ENCODE data around the gene MS4A1.
"Not testable (repeated sequence)": the region's sequence is repeated elsewhere in the genome, so short reads cannot be mapped to it uniquely, and the experiment has no call there.

MS4A1 gene

GRCh38 chr11:60500276-60500910 is 44.7 kb downstream of the MS4A1 start:
- H3K4me3 ChIP-seq (ENCODE audit: low read length): no peak overlapping the region
- no peaks in the 10 kb centered on the region for H3K9me3 ChIP-seq (ENCODE audit: control insufficient read depth, insufficient read depth, low read length)
- no peak for DNase-seq (ENCODE audit: low read depth, low spot score)
- H3K27me3 ChIP-seq (ENCODE audit: control insufficient read depth, insufficient read depth, low read length): no peaks in the 10 kb centered on the region
- no peaks in the 10 kb centered on the region for H3K36me3 ChIP-seq (ENCODE audit: control insufficient read depth, insufficient read depth, low read length)
- no CpG with 5 or more reads among the region's 3 CpGs for WGBS (ENCODE audit: insufficient coverage, insufficient read length)
- H3K27ac ChIP-seq (ENCODE audit: low read length): no peak overlapping the region
- H3K4me1 ChIP-seq (ENCODE audit: control insufficient read depth, insufficient read depth, low read length): peaks cover 7% of the 10 kb centered on the region; the same call in 1 of the 2 replicates

GRCh38 chr11:60502221-60502775 is 46.7 kb downstream of the MS4A1 start:
- Histone ChIP-seq H3K27me3 (ENCODE audit: control insufficient read depth, insufficient read depth, low read length) (no peaks in the 10 kb centered on the region), H3K4me3 (ENCODE audit: low read length) (no peak overlapping the region), H3K36me3 (ENCODE audit: control insufficient read depth, insufficient read depth, low read length) (no peaks in the 10 kb centered on the region), H3K9me3 (ENCODE audit: control insufficient read depth, insufficient read depth, low read length) (no peaks in the 10 kb centered on the region), H3K4me1 (ENCODE audit: control insufficient read depth, insufficient read depth, low read length) (peaks cover 7% of the 10 kb centered on the region; the same call in 1 of the 2 replicates), H3K27ac (ENCODE audit: low read length) (no peak overlapping the region)
- no peak for DNase-seq (ENCODE audit: low read depth, low spot score)
- no CpG with 5 or more reads among the region's 3 CpGs for WGBS (ENCODE audit: insufficient coverage, insufficient read length)

DNA sequence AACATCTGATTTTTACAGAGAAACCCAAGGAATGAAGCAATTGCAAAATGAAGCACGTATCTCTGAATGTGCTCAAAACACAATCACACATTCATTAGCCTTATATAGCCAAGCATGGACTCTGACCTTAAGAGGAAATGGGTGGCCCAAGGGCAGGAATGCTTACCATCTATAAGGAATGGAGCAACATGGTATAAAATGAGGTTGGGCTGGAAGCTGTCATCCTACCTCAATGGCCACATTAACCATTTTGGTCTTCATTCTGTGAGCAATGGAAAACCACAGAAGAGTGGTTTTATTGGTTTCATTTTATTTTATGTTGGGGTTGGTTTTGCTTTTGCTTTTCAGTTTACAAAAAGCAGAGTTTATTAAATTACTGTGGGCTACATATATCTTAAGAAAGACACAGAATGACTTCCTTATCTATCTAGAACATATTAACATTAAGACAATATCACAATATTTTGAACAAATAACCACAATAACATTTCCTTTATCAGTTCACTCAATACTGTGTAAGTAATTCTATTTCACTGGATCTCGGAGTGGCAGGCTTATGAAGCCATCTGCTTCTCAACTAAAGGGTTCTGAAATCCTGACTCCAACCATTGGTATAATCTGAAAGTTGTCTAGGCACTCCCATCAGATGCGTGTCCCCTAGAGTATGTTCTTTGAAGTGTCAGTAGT is 48.7 kb downstream of the MS4A1 start:
- DNase-seq (ENCODE audit: low read depth, low spot score): no peak
- WGBS (ENCODE audit: insufficient coverage, insufficient read length): no CpG with 5 or more reads among the region's 3 CpGs
- Histone ChIP-seq H3K9me3 (ENCODE audit: control insufficient read depth, insufficient read depth, low read length) (no peaks in the 10 kb centered on the region), H3K4me3 (ENCODE audit: low read length) (no peak overlapping the region), H3K27me3 (ENCODE audit: control insufficient read depth, insufficient read depth, low read length) (no peaks in the 10 kb centered on the region), H3K36me3 (ENCODE audit: control insufficient read depth, insufficient read depth, low read length) (no peaks in the 10 kb centered on the region), H3K27ac (ENCODE audit: low read length) (no peak overlapping the region), H3K4me1 (ENCODE audit: control insufficient read depth, insufficient read depth, low read length) (peaks cover 2% of the 10 kb centered on the region; the same call in 1 of the 2 replicates)

GRCh38 chr11:60509609-60510008 is 54.0 kb downstream of the MS4A1 start:
- not testable (repeated sequence) for H3K36me3 ChIP-seq (ENCODE audit: control insufficient read depth, insufficient read depth, low read length); H3K27me3 ChIP-seq (ENCODE audit: control insufficient read depth, insufficient read depth, low read length); H3K27ac ChIP-seq (ENCODE audit: low read length); H3K4me3 ChIP-seq (ENCODE audit: low read length); H3K9me3 ChIP-seq (ENCODE audit: control insufficient read depth, insufficient read depth, low read length); DNase-seq (ENCODE audit: low read depth, low spot score); H3K4me1 ChIP-seq (ENCODE audit: control insufficient read depth, insufficient read depth, low read length)
- WGBS (ENCODE audit: insufficient coverage, insufficient read length): no CpG with 5 or more reads among the region's 15 CpGs

- not testable (repeated sequence) for DNase-seq (ENCODE audit: low read depth, low spot score); H3K4me3 ChIP-seq (ENCODE audit: low read length); H3K9me3 ChIP-seq (ENCODE audit: control insufficient read depth, insufficient read depth, low read length); H3K4me1 ChIP-seq (ENCODE audit: control insufficient read depth, insufficient read depth, low read length); H3K27ac ChIP-seq (ENCODE audit: low read length); H3K27me3 ChIP-seq (ENCODE audit: control insufficient read depth, insufficient read depth, low read length); H3K36me3 ChIP-seq (ENCODE audit: control insufficient read depth, insufficient read depth, low read length)
- no CpG with 5 or more reads among the region's 28 CpGs for WGBS (ENCODE audit: insufficient coverage, insufficient read length)
These were observed 54.6 kb downstream of the MS4A1 start for GRCh38 chr11:60510209-60510608.

- no peaks in the 10 kb centered on the region for H3K9me3 ChIP-seq (ENCODE audit: control insufficient read depth, insufficient read depth, low read length)
- no peaks in the 10 kb centered on the region for H3K36me3 ChIP-seq (ENCODE audit: control insufficient read depth, insufficient read depth, low read length)
These were observed 55.7 kb downstream of the MS4A1 start for GRCh38 chr11:60511393-60511792.

GRCh38 chr11:60512651-60513225 is 57.1 kb downstream of the MS4A1 start:
- Histone ChIP-seq H3K4me3 (ENCODE audit: low read length) (no peak overlapping the region), H3K4me1 (ENCODE audit: control insufficient read depth, insufficient read depth, low read length) (no peaks in the 10 kb centered on the region; the same call in 1 of the 2 replicates), H3K36me3 (ENCODE audit: control insufficient read depth, insufficient read depth, low read length) (no peaks in the 10 kb centered on the region), H3K27ac (ENCODE audit: low read length) (no peak overlapping the region), H3K27me3 (ENCODE audit: control insufficient read depth, insufficient read depth, low read length) (no peaks in the 10 kb centered on the region), H3K9me3 (ENCODE audit: control insufficient read depth, insufficient read depth, low read length) (no peaks in the 10 kb centered on the region)
- no CpG with 5 or more reads among the region's 3 CpGs for WGBS (ENCODE audit: insufficient coverage, insufficient read length)
- no peak for DNase-seq (ENCODE audit: low read depth, low spot score)

More at GRCh38 chr11:60511393-60511792, 55.7 kb downstream of the MS4A1 start:
- Histone ChIP-seq H3K4me3 (ENCODE audit: low read length) (no peak overlapping the region), H3K27ac (ENCODE audit: low read length) (no peak overlapping the region), H3K4me1 (ENCODE audit: control insufficient read depth, insufficient read depth, low read length) (no peaks in the 10 kb centered on the region; the same call in 1 of the 2 replicates), H3K27me3 (ENCODE audit: control insufficient read depth, insufficient read depth, low read length) (no peaks in the 10 kb centered on the region)
- WGBS (ENCODE audit: insufficient coverage, insufficient read length): no CpG with 5 or more reads among the region's 6 CpGs
- DNase-seq (ENCODE audit: low read depth, low spot score): no peak

GRCh38 chr11:60513496-60514460 is 58.1 kb downstream of the MS4A1 start:
- Histone ChIP-seq H3K4me1 (ENCODE audit: control insufficient read depth, insufficient read depth, low read length) (no peaks in the 10 kb centered on the region; the same call in 1 of the 2 replicates), H3K27ac (ENCODE audit: low read length) (no peak overlapping the region), H3K4me3 (ENCODE audit: low read length) (no peak overlapping the region), H3K27me3 (ENCODE audit: control insufficient read depth, insufficient read depth, low read length) (no peaks in the 10 kb centered on the region), H3K9me3 (ENCODE audit: control insufficient read depth, insufficient read depth, low read length) (no peaks in the 10 kb centered on the region), H3K36me3 (ENCODE audit: control insufficient read depth, insufficient read depth, low read length) (no peaks in the 10 kb centered on the region)
- no peak for DNase-seq (ENCODE audit: low read depth, low spot score)
- WGBS (ENCODE audit: insufficient coverage, insufficient read length): no CpG with 5 or more reads among the region's 2 CpGs

- Histone ChIP-seq H3K4me3 (ENCODE audit: low read length) (no peak within 1 kb of the TSS), H3K36me3 (ENCODE audit: control insufficient read depth, insufficient read depth, low read length) (no peaks in the 10 kb centered on the region), H3K4me1 (ENCODE audit: control insufficient read depth, insufficient read depth, low read length) (no peaks in the 10 kb centered on the region; the same call in 1 of the 2 replicates), H3K27me3 (ENCODE audit: control insufficient read depth, insufficient read depth, low read length) (no peaks in the 10 kb centered on the region), H3K27ac (ENCODE audit: low read length) (no peak within 1 kb of the TSS), H3K9me3 (ENCODE audit: control insufficient read depth, insufficient read depth, low read length) (no peaks in the 10 kb centered on the region)
- WGBS (ENCODE audit: insufficient coverage, insufficient read length): no CpG with 5 or more reads among the region's 29 CpGs
- DNase-seq (ENCODE audit: low read depth, low spot score): no peak
These were observed 59.7 kb downstream of the MS4A1 start, which contains the start of gene MS4A13 for GRCh38 chr11:60515144-60515855. MS4A13 (plus strand) TSS chr11:60515392; CDS start chr11:60518084, 2,692 bp downstream.
